Memory B cell (primary cell): ENCODE measurements around the gene AKAP3.

Experiments
- ATAC-seq: fragments of 150-1000 bp; cut with Tn5 transposase; 2 replicates; pipeline ENCODE4 v1.10.0; 2021; ENCODE audit warnings: low read depth, mild to moderate bottlenecking, moderate library complexity
- DNase-seq, 2 donors: peaks; one replicate each; pipeline ENCODE4 v3.0.0; 2022; ENCODE audit warnings: low spot score in 2 of 2
- H3K27ac Mint-ChIP-seq: one replicate; pipeline ENCODE4 v1.8.0; 2022; ENCODE audit warnings: mild to moderate bottlenecking, moderate library complexity, mixed read lengths
- H3K27me3 Mint-ChIP-seq: one replicate; pipeline ENCODE4 v1.8.0; 2022; ENCODE audit warnings: mixed read lengths
- H3K36me3 Mint-ChIP-seq: one replicate; pipeline ENCODE4 v1.8.0; 2022; ENCODE audit warnings: mild to moderate bottlenecking, mixed read lengths
- H3K4me1 Mint-ChIP-seq: one replicate; pipeline ENCODE4 v1.8.0; 2022; ENCODE audit warnings: mixed read lengths
- H3K4me3 Mint-ChIP-seq: one replicate; pipeline ENCODE4 v1.8.0; 2022; ENCODE audit warnings: mild to moderate bottlenecking, moderate library complexity, mixed read lengths
- H3K9me3 Mint-ChIP-seq: one replicate; pipeline ENCODE4 v1.8.0; 2022; ENCODE audit warnings: mixed read lengths

Gene AKAP3

GRCh38 chr12:4648501-4649357 is at the start of gene AKAP3, which contains the start of gene NDUFA9:
Gene AKAP3 (minus strand): TSS chr12:4649051. CDS start chr12:4638196, 10,855 bp downstream.
Gene NDUFA9 (plus strand): TSS chr12:4649114. CDS start chr12:4649127, 13 bp downstream.
- ATAC-seq (peak; percentile 87), DNase-seq (peak; percentile 58 to 72)
- peak within 1 kb of the TSS; percentile 98 for H3K4me3 Mint-ChIP-seq
- H3K4me1 Mint-ChIP-seq: peaks cover 29% of the 10 kb centered on the region
- no peaks in the 10 kb centered on the region for H3K9me3 Mint-ChIP-seq
- peak within 1 kb of the TSS; percentile 92 for H3K27ac Mint-ChIP-seq
- no peaks in the 10 kb centered on the region for H3K27me3 Mint-ChIP-seq
- peaks cover 4% of the 10 kb centered on the region for H3K36me3 Mint-ChIP-seq

GRCh38 chr12:4690760-4691159 is 41.9 kb upstream of the AKAP3 start:
- ATAC-seq: no peak
- no peaks in the 10 kb centered on the region for H3K4me1 Mint-ChIP-seq
- no peak for DNase-seq
- H3K27me3 Mint-ChIP-seq: no peaks in the 10 kb centered on the region
- peaks cover 2% of the 10 kb centered on the region for H3K9me3 Mint-ChIP-seq
- H3K4me3 Mint-ChIP-seq: no peak overlapping the region
- H3K27ac Mint-ChIP-seq: no peak overlapping the region
- peaks cover 30% of the 10 kb centered on the region for H3K36me3 Mint-ChIP-seq

GRCh38 chr12:4685317-4685716 is 36.5 kb upstream of the AKAP3 start:
- no peaks in the 10 kb centered on the region for H3K4me1 Mint-ChIP-seq
- H3K27me3 Mint-ChIP-seq: no peaks in the 10 kb centered on the region
- H3K4me3 Mint-ChIP-seq: no peak overlapping the region
- H3K27ac Mint-ChIP-seq: no peak overlapping the region
- no peak for DNase-seq
- peaks cover 45% of the 10 kb centered on the region for H3K36me3 Mint-ChIP-seq
- no peaks in the 10 kb centered on the region for H3K9me3 Mint-ChIP-seq
- ATAC-seq: no peak

- no peaks in the 10 kb centered on the region for H3K4me1 Mint-ChIP-seq
- H3K36me3 Mint-ChIP-seq: peaks cover 37% of the 10 kb centered on the region
- H3K9me3 Mint-ChIP-seq: no peaks in the 10 kb centered on the region
- DNase-seq (no peak), ATAC-seq (no peak)
- H3K27me3 Mint-ChIP-seq: no peaks in the 10 kb centered on the region
- H3K4me3 Mint-ChIP-seq: no peak overlapping the region
- H3K27ac Mint-ChIP-seq: no peak overlapping the region
Observed at GRCh38 chr12:4681732-4682131, 32.9 kb upstream of the AKAP3 start.

- ATAC-seq (no peak), DNase-seq (no peak)
- Mint-ChIP-seq H3K36me3 (peaks cover 31% of the 10 kb centered on the region), H3K4me3 (no peak overlapping the region), H3K27me3 (no peaks in the 10 kb centered on the region), H3K9me3 (no peaks in the 10 kb centered on the region), H3K27ac (peak overlapping the region; percentile 29), H3K4me1 (no peaks in the 10 kb centered on the region)
Observed at GRCh38 chr12:4679711-4680110, 30.9 kb upstream of the AKAP3 start.

- H3K4me1 Mint-ChIP-seq: peaks cover 3% of the 10 kb centered on the region
- no peak overlapping the region for H3K27ac Mint-ChIP-seq
- DNase-seq (no peak), ATAC-seq (no peak)
- H3K27me3 Mint-ChIP-seq: no peaks in the 10 kb centered on the region
- H3K4me3 Mint-ChIP-seq: no peak overlapping the region
- peaks cover 44% of the 10 kb centered on the region for H3K36me3 Mint-ChIP-seq
- no peaks in the 10 kb centered on the region for H3K9me3 Mint-ChIP-seq
Observed at GRCh38 chr12:4665236-4665635, 16.4 kb upstream of the AKAP3 start.

GRCh38 chr12:4663971-4664505 is 15.2 kb upstream of the AKAP3 start:
- ATAC-seq (no peak), DNase-seq (no peak)
- Mint-ChIP-seq H3K4me3 (no peak overlapping the region), H3K4me1 (peaks cover 3% of the 10 kb centered on the region), H3K9me3 (no peaks in the 10 kb centered on the region), H3K36me3 (peaks cover 40% of the 10 kb centered on the region), H3K27ac (no peak overlapping the region), H3K27me3 (no peaks in the 10 kb centered on the region)

- DNase-seq: no peak
- H3K9me3 Mint-ChIP-seq: no peaks in the 10 kb centered on the region
- H3K27ac Mint-ChIP-seq: no peak overlapping the region
- no peak for ATAC-seq
- H3K27me3 Mint-ChIP-seq: no peaks in the 10 kb centered on the region
- no peak overlapping the region for H3K4me3 Mint-ChIP-seq
- peaks cover 27% of the 10 kb centered on the region for H3K4me1 Mint-ChIP-seq
- H3K36me3 Mint-ChIP-seq: peaks cover 20% of the 10 kb centered on the region
Observed at GRCh38 chr12:4653691-4654090, 4.8 kb upstream of the AKAP3 start.

- Mint-ChIP-seq H3K27me3 (no peaks in the 10 kb centered on the region), H3K4me3 (no peak overlapping the region), H3K27ac (no peak overlapping the region), H3K36me3 (peaks cover 20% of the 10 kb centered on the region), H3K4me1 (peaks cover 27% of the 10 kb centered on the region), H3K9me3 (no peaks in the 10 kb centered on the region)
- ATAC-seq (no peak), DNase-seq (no peak)
Observed at GRCh38 chr12:4653257-4653656, 4.4 kb upstream of the AKAP3 start.

- ATAC-seq: no peak
- no peak for DNase-seq
- Mint-ChIP-seq H3K4me3 (peak overlapping the region; percentile 98), H3K27ac (peak overlapping the region; percentile 92), H3K36me3 (peaks cover 4% of the 10 kb centered on the region), H3K9me3 (no peaks in the 10 kb centered on the region), H3K4me1 (peaks cover 26% of the 10 kb centered on the region), H3K27me3 (no peaks in the 10 kb centered on the region)
Observed at GRCh38 chr12:4649358-4649661, 459 bp upstream of the AKAP3 start.

GRCh38 chr12:4648104-4648500 is 749 bp downstream of the AKAP3 start:
- DNase-seq: peak in 1 of 2 donors; percentile 4
- peaks cover 31% of the 10 kb centered on the region for H3K4me1 Mint-ChIP-seq

GRCh38 chr12:4645023-4645422 is 3.8 kb downstream of the AKAP3 start:
- Mint-ChIP-seq H3K36me3 (no peaks in the 10 kb centered on the region), H3K4me3 (no peak overlapping the region), H3K27ac (no peak overlapping the region), H3K27me3 (no peaks in the 10 kb centered on the region), H3K4me1 (peaks cover 17% of the 10 kb centered on the region), H3K9me3 (no peaks in the 10 kb centered on the region)
- DNase-seq: no peak
- ATAC-seq: no peak

More at GRCh38 chr12:4648104-4648500, 749 bp downstream of the AKAP3 start:
- peak overlapping the region; percentile 98 for H3K4me3 Mint-ChIP-seq
- ATAC-seq: peak; percentile 64
- peaks cover 4% of the 10 kb centered on the region for H3K36me3 Mint-ChIP-seq
- H3K27me3 Mint-ChIP-seq: no peaks in the 10 kb centered on the region
- H3K9me3 Mint-ChIP-seq: no peaks in the 10 kb centered on the region
- peak overlapping the region; percentile 92 for H3K27ac Mint-ChIP-seq

GRCh38 chr12:4643747-4644146 is 5.1 kb downstream of the AKAP3 start:
- Mint-ChIP-seq H3K27ac (peak overlapping the region; percentile 82), H3K27me3 (no peaks in the 10 kb centered on the region), H3K9me3 (no peaks in the 10 kb centered on the region), H3K4me3 (peak overlapping the region; percentile 39), H3K4me1 (peaks cover 11% of the 10 kb centered on the region), H3K36me3 (no peaks in the 10 kb centered on the region)
- DNase-seq: peak in 1 of 2 donors; percentile 23
- peak; percentile 71 for ATAC-seq

- Mint-ChIP-seq H3K27me3 (peaks cover 4% of the 10 kb centered on the region), H3K36me3 (no peaks in the 10 kb centered on the region), H3K9me3 (no peaks in the 10 kb centered on the region), H3K27ac (no peak overlapping the region), H3K4me1 (no peaks in the 10 kb centered on the region), H3K4me3 (no peak overlapping the region)
- ATAC-seq: no peak
- DNase-seq: no peak
Observed at GRCh38 chr12:4630262-4630661, 18.6 kb downstream of the AKAP3 start.
